NOMO-1 (cell line): ENCODE measurements around the gene HOOK1.
"Not testable (repeated sequence)": the region's sequence is repeated elsewhere in the genome, so short reads cannot be mapped to it uniquely, and the experiment has no call there.

Experiments
- DNase-seq, 2 experiments: peaks; one replicate each; lab custom pipeline; 2025; ENCODE audit not compliant: unreplicated experiment in 2 of 2; lab: John Stamatoyannopoulos, UW

HOOK1 gene

GRCh38 chr1:59819566-59820438 is 5.1 kb downstream of the HOOK1 start:
- DNase-seq, result no peak

- DNase-seq, result no peak
These were observed 12.4 kb downstream of the HOOK1 start for GRCh38 chr1:59827055-59827643.

DNA sequence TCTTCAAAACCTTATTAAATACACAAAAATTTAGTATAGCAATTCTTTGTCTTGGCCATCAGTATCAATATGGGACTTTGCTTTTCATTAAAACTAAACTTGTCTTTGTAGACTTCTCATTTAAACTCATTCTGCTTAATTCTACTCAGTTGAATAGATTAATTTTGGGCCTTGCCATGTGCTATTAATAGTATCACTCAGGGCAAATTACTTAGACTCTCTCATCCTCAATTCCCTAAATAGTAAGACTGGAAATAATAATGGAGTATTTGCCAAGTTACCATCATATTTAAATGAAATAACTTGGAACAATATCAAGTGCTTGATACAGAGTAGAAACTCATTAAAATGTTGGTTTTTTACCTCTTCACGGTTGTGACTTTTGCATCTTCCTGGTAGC is 13.4 kb downstream of the HOOK1 start:
- no peak for DNase-seq

GRCh38 chr1:59831529-59831928 is 16.8 kb downstream of the HOOK1 start:
- no peak for DNase-seq

- no peak for DNase-seq
These were observed 18.3 kb downstream of the HOOK1 start for GRCh38 chr1:59833022-59833421.

GRCh38 chr1:59833991-59834390 is 19.2 kb downstream of the HOOK1 start:
- DNase-seq, result no peak

- not testable (repeated sequence) for DNase-seq
These were observed 23.1 kb downstream of the HOOK1 start for GRCh38 chr1:59837857-59838256.

- no peak for DNase-seq
These were observed 30.3 kb downstream of the HOOK1 start for GRCh38 chr1:59845091-59845490.

DNA sequence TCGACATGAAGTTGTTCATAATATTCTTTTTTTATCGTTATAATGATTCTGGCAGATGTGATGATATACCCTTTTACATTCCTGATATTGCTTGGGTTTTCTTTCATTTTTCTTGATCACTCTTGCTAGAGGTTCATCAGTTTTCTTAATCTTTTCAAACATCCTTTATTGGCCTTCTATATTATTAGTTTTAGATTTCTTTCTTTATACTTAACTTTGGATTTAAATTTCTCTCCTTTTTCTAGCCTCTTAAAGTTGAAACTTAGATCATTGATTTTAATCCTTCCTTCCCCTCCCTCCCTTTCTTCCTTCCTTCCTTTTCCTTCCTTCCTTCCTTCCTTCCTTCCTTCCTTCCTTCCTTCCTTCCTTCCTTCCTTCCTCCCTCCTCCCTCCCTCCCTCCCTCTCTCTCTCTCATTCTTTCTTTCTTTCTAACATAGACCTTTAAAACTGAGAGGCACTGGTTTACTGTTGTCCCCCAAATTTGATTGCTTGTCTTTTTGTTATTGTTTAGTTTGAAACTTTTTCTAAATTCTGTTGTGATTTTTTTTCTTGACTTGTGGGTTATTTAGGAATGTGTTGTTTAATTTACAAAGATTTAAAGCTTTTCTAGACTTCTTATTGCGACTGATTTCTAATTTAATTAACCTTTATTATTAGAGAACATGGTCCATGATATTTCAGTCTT is 31.6 kb downstream of the HOOK1 start:
- no peak for DNase-seq

DNA sequence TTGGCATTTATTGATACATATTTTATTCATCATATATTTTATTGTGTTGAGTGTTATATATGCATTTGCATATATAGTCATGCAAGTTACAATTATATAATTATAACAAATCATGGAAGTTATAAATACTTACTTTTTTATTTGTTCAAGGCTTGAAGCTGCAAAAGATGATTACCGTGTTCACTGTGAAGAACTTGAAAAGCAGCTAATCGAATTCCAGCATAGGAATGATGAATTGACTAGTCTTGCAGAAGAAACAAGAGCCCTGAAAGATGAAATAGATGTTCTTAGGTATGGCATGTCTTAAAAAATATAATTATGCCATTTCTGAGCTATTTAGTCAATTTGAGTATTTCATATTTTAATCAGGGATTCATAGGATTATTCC is 32.1 kb downstream of the HOOK1 start:
- no peak for DNase-seq

GRCh38 chr1:59852117-59852516 is 37.4 kb downstream of the HOOK1 start:
- no peak for DNase-seq

- DNase-seq, result not testable (repeated sequence)
These were observed 40.5 kb downstream of the HOOK1 start for GRCh38 chr1:59855297-59855696.

DNA sequence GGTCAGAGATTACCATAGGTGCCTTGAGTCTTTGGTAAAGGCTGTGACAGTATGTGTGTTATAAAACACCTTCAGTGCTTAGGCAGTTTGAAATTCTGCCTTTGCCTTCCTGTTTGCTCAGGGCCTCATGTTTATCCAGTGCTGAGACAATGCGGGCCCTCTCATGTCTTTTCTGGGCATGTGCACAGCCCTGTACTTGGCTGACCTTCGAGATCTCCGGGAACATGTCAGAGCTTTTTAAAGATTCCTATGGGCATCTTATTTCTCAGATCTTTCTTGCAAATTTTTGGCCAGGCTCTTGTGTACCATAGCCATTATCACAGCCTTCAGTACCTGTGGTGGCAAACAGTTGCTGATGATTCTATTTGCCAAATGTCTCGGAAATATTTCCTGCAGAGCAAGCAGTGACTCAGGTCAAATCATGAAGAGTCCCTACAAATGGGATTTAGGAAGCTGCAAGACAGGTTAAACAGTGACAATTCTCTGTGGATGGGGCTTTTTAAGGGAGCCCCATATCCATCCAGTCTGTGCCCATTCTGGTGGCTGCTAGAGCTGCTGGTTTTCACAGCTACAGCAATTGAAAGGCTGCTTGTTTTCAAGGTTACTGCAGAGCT is 42.1 kb downstream of the HOOK1 start:
- DNase-seq, result no peak

DNA sequence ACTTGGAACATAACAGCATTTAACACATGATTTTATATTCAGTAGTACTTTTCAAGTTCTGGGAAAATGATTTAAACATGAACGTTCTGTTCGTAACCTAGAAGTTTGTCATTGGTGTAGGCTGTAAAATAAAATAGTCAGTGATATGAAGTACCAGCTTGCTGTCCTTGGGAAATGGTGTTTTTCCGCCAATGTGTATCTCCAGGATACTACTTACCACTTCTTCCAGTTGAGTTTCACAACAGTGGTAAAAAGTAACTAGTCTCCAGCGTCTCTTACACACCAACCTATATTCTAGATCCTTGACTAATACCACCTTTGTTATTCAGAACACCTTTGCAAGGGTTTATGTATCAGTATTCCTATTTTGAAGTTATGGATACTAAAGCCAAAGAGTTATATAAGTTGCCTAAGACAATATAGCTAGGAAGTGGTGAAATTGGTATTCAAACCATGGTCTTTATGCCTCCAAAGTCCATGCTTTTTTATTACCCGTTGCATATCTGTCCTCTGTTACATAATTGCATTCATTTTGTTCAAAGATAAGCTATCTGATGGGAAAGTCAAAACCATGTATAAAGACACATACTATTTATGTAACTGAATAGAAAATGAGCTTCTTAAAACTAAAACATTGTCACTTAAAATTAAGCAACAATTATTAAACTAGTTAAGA is 43.1 kb downstream of the HOOK1 start:
- DNase-seq, result no peak

DNA sequence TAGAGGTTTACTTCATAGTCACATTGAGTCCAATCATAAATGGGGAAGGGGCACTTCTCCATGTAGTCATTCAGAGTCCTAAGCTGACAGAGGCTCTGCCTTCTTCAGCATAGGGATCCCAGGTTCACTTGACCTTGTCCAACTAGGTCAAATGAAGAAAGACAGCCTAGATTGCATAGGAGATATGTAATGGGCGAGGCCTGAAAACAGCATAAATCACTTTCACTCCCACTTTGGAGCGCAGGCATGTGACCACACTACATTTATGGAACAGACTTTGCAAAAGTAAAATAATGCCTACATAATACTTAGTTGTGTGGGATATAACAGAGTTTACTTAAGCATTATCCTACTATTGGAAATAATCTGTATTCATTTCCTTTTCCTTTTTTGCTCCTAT is 51.7 kb downstream of the HOOK1 start:
- no peak for DNase-seq

GRCh38 chr1:59871746-59872145 is 57.0 kb downstream of the HOOK1 start:
- no peak for DNase-seq

- DNase-seq, result no peak
These were observed 62.4 kb downstream of the HOOK1 start for GRCh38 chr1:59877108-59877682.

DNA sequence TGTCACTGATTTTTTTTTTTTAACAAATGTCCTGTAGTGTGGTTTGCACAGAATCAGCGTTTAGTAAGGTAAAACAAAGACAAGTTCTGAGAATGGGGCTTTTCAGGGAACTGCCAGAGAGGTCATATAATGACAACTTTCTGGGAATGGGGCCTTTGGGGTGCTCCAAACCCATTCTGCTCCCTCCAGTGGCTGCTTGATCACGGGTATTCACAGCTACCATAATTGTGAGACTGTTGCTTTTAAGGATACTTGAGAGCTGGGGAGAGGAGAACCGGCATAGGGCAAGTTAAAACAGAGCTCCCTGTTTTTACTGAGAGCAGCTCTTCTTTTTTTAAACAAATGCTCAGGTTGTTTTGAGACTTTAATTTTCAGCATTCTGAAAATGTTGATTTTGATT is 63.6 kb downstream of the HOOK1 start:
- DNase-seq, result no peak

GRCh38 chr1:59879574-59879973 is 64.8 kb downstream of the HOOK1 start:
- no peak for DNase-seq

DNA sequence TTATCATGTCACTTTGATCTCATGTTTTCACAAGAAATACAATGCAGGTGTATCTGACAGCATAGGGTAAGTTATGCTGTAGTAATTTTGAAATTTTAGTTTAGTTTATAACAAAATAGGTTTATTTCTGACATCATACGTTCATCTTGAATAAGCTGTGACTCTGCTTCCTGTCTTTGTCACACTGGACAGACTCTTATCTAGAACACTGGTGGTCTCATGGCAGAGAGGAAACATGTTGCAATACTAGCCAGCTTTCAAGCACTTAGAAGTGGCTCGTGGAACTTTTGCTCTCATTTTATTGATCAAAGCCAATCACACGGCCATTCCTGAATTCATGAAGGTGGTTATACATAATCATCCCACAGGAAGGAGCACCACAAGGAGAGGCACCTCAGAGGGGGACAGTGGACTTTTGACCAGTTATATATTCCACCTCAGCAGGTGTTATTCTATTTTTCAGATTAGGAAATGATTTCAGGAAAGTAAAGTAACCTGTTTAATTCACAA is 65.3 kb downstream of the HOOK1 start:
- no peak for DNase-seq
